WERI-Rb-1 (cell line): ENCODE measurements around the gene PITX2.

Experiments
- DNase-seq: peaks from one replicate; pipeline ENCODE4 v3.0.0-alpha.2; 2020
- H3K27ac ChIP-seq: fragments of 250-450 bp; sonication (Bioruptor Pico); 2 replicates; pipeline ENCODE4 v1.5.1; 2020; ENCODE audit warnings: mild to moderate bottlenecking, moderate library complexity
- H3K27me3 ChIP-seq: fragments of 250-450 bp; sonication (Bioruptor Pico); 2 replicates; pipeline ENCODE4 v1.5.1; 2021; ENCODE audit warnings: mild to moderate bottlenecking, low read depth, moderate library complexity; ENCODE audit not compliant: insufficient read depth, severe bottlenecking
- H3K36me3 ChIP-seq: fragments of 250-450 bp; sonication (Bioruptor Pico); 2 replicates; pipeline ENCODE4 v1.5.1; 2020; ENCODE audit warnings: mild to moderate bottlenecking, moderate library complexity
- H3K4me3 ChIP-seq: 2 replicates; pipeline ENCODE4 v1.5.1; 2011; ENCODE audit warnings: low read depth, mild to moderate bottlenecking, control low read depth, low read length
- H3K9me3 ChIP-seq: fragments of 250-450 bp; sonication (Bioruptor Pico); 2 replicates; pipeline ENCODE4 v1.5.1; 2021; ENCODE audit warnings: mild to moderate bottlenecking, moderate library complexity; ENCODE audit not compliant: severe bottlenecking
- TF ChIP-seq, protein P1 (sequence below): IDR thresholded peaks from 2 replicates; pipeline ENCODE4 v1.5.1; 2011; ENCODE audit warnings: low read depth, mild to moderate bottlenecking, control low read depth, inconsistent platforms, low read length

The PITX2 gene

DNA sequence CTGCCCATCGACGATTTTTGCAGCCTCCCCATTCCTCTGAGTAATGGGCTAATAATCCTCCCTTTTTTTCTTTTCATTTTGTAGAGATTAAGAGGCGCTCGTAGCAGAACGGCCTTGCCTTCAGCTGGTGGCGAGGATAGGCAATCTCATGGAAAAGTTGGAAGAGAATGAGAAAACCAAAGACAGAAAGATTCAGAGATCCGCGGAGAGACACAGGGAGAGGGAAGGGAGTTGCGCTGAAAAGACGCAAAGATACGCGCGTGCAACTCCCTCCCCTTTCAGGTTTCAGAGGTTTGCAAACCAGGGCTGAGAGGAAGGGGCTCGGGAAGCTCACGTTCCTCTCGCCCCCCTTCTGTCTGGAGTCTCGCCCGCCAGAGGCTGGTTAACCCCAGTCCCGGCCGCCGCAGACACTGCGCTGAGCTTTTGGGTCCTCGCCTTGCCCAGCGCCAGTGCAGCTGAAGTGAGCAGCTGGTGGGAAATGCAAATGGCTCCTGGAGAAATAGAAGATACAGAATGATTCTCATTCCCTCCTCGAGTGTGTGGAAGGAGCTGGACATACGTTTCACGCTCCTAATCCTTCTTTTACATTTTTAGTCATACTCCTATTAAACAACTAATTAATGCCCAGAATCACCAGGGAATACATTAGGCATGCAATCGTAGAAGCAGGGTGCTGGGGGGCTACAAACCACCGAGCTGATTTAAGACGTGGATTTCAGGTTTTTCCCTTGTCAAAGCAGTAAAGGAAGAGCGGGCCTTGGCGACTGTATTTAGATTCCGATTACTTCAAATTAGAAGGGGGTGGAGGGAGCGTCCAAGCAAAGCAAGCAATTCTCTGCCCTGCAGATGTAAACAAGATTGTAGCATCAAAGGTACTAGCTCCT, 16.6 kb upstream of the PITX2 start:
- no peak overlapping the region for H3K4me3 ChIP-seq
- TF ChIP-seq, protein P1, sequence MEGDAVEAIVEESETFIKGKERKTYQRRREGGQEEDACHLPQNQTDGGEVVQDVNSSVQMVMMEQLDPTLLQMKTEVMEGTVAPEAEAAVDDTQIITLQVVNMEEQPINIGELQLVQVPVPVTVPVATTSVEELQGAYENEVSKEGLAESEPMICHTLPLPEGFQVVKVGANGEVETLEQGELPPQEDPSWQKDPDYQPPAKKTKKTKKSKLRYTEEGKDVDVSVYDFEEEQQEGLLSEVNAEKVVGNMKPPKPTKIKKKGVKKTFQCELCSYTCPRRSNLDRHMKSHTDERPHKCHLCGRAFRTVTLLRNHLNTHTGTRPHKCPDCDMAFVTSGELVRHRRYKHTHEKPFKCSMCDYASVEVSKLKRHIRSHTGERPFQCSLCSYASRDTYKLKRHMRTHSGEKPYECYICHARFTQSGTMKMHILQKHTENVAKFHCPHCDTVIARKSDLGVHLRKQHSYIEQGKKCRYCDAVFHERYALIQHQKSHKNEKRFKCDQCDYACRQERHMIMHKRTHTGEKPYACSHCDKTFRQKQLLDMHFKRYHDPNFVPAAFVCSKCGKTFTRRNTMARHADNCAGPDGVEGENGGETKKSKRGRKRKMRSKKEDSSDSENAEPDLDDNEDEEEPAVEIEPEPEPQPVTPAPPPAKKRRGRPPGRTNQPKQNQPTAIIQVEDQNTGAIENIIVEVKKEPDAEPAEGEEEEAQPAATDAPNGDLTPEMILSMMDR: no peak
- H3K9me3 ChIP-seq: peaks cover 27% of the 10 kb centered on the region
- H3K27ac ChIP-seq: no peak overlapping the region
- H3K36me3 ChIP-seq: no peaks in the 10 kb centered on the region
- no peak for DNase-seq
- H3K27me3 ChIP-seq: peaks cover 99% of the 10 kb centered on the region

DNA sequence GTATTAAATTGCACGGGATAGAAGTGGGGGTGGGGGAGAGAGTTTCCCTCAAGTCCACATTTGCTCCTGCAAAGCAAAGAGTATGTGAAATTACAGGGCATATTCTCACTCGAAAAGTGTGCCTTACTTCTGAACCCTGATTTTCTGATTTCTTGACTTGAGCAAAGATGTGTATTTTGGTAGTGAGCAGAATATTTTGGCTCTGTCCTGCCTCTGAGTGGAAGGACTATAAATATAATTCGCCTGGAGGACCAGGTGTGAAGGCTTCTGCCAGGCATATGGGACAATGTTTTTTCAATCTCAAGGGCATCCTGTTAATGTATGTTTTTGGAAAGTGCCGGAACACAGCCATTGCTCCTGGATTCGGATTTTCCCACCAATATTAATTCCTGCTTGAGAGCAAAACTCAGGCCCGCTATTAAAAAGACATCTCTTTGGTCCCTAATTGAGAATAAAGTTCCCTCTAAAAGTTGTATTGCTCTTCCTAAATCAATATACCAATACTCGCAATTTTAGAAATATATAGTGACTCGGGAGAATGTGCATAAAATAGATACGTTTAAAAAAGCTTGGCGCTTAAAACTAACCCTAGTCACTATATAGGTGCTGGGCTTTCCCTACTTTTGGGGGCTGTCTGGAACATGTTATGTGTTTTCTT, 15.3 kb upstream of the PITX2 start:
- peaks cover 31% of the 10 kb centered on the region for H3K9me3 ChIP-seq
- TF ChIP-seq, protein P1: no peak
- H3K36me3 ChIP-seq: no peaks in the 10 kb centered on the region
- no peak overlapping the region for H3K4me3 ChIP-seq
- DNase-seq: no peak
- no peak overlapping the region for H3K27ac ChIP-seq
- H3K27me3 ChIP-seq: peaks cover 99% of the 10 kb centered on the region

DNA sequence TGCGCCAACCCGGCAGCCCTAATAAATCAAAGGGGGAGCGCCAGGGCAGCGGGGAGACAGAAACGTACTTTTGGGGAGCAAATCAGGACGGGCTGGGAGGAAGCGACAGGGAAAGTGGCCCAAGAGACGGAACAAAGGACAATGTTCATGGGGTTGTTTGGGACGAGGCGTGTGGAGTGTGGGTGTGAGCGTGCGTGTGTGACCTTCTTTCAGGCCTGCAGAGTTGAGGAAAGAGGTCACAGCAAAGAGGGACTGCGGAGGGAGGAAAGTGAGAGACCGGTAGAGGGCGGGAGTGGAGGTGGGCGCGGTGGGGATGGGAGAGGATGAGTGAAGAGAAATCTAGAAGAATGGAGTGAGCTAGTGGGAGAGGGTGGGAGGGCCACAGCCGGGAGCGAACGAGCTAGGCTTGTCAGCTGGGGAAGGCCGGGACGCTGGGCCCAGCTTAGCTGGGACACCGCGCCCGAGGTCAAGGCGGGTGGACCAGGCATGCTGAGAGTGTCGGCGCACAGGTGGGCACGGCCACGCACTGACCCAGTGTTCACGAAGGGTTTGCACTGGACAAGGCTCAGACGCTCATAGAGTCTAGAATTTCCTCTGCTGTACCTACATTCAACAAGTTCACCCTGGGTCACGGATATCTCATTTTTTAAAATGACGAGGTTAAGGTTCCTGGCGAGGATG, 14.7 kb upstream of the PITX2 start:
- H3K36me3 ChIP-seq: no peaks in the 10 kb centered on the region
- peak overlapping the region; percentile 26 for H3K4me3 ChIP-seq
- H3K9me3 ChIP-seq: peaks cover 38% of the 10 kb centered on the region
- H3K27ac ChIP-seq: no peak overlapping the region
- H3K27me3 ChIP-seq: peaks cover 99% of the 10 kb centered on the region
- no peak for DNase-seq
- TF ChIP-seq, protein P1: peak; percentile 32

DNA sequence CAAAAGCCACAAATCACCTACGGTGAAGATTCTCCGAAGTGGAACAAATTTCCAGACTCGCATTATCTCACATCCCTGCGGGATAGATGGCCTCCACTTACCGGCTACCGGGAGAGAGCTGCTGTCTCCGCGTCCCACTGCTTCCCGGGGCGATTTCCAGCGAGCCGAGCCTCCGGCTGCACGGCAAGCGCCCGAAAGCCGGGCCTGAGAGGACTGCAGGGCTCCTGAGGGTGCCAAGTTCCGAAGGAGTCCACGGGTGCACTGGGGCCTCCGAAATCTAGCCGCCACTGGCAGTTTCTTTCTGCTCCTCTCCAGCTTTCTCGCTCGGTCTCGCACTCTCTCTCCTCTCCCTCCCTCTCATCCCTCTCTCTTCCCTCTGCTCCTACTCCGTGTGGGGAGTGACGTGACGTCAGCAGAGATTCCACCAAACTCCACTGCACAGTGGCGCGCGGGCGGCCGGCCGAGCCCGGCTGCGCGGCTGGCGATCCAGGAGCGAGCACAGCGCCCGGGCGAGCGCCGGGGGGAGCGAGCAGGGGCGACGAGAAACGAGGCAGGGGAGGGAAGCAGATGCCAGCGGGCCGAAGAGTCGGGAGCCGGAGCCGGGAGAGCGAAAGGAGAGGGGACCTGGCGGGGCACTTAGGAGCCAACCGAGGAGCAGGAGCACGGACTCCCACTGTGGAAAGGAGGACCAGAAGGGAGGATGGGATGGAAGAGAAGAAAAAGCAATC, 14.0 kb upstream of the PITX2 start:
- peaks cover 43% of the 10 kb centered on the region for H3K9me3 ChIP-seq
- TF ChIP-seq, protein P1: no peak
- H3K27me3 ChIP-seq: peaks cover 100% of the 10 kb centered on the region
- DNase-seq: peak; percentile 32
- no peak overlapping the region for H3K27ac ChIP-seq
- H3K36me3 ChIP-seq: no peaks in the 10 kb centered on the region
- peak overlapping the region; percentile 26 for H3K4me3 ChIP-seq

DNA sequence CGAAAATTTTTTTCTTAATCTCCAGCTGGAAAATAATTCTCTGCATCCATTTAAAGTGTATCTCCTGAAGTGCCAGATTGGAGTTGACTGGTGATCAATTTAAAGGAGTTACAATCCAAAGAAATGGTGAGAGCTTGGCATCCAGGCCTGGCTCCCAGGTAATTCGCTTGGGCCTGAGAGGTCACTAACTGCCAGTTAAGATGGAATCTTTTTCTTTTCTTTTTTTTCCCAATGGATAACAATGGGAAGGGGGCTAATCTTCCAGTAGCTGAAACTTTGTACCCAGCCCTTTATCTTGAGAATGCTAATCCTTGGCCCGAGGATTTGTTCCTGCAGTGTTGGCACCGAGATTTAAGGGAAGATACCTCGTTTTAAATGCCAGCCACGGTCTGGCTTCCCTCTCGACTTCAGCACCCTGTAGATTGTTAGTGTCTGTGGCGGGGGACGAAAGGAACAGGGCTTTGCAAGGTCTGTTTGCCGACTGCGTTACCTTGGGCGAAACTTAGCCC, 13.3 kb upstream of the PITX2 start:
- Histone ChIP-seq H3K27ac (no peak overlapping the region), H3K36me3 (no peaks in the 10 kb centered on the region), H3K27me3 (peaks cover 100% of the 10 kb centered on the region), H3K9me3 (peaks cover 43% of the 10 kb centered on the region), H3K4me3 (peak overlapping the region; percentile 21; the same call in 1 of the 2 replicates)
- no peak for DNase-seq
- TF ChIP-seq, protein P1: no peak
